Vagina (tissue), 2 donors: ENCODE data around the gene MARCHF11. TPM values are rescaled to one million over a fixed set of nuclear protein-coding genes. Genes with fewer than 3 reads are reported as not detected.

ENCODE experiments used
- DNase-seq, 2 donors: peaks; one replicate each; pipeline ENCODE4 v3.0.0-alpha.2; 2017; ENCODE audit errors: extremely low spot score in 2 of 2
- H3K27ac ChIP-seq: fragments of 200-600 bp; sonication (generic); one replicate; pipeline ENCODE4 v1.5.1; 2019
- H3K27me3 ChIP-seq: fragments of 200-600 bp; sonication (generic); one replicate; pipeline ENCODE4 v1.5.1; 2019
- H3K36me3 ChIP-seq, 2 donors: fragments of 200-600 bp; sonication (generic); one replicate each; pipeline ENCODE4 v1.5.1; 2017 to 2019
- H3K4me1 ChIP-seq: fragments of 200-600 bp; sonication (generic); one replicate; pipeline ENCODE4 v1.5.1; 2019
- H3K4me3 ChIP-seq, 2 donors: fragments of 200-600 bp; sonication (generic); 1 replicate in 1 of 2; 2 replicates in 1 of 2; pipeline ENCODE4 v1.5.1; 2016 to 2019
- H3K9me3 ChIP-seq: fragments of 200-600 bp; sonication (generic); one replicate; pipeline ENCODE4 v1.5.1; 2019
- POLR2A ChIP-seq, 2 donors: fragments of 450-650 bp; IDR thresholded peaks; one replicate each; pipeline ENCODE4 v1.6.1; 2017; ENCODE audit warnings: antibody characterized with exemption in 2 of 2, mild to moderate bottlenecking in 2 of 2, moderate library complexity in 2 of 2
- POLR2AphosphoS5 ChIP-seq, 2 donors: sonication (generic); formaldehyde crosslinking; IDR thresholded peaks; one replicate each; pipeline ENCODE4 v1.9.0; 2017; ENCODE audit warnings: antibody characterized with exemption in 2 of 2, mild to moderate bottlenecking in 2 of 2, low read depth in 1 of 2; ENCODE audit not compliant: insufficient read depth in 1 of 2
- intact Hi-C: fragments of 100-400 bp; cut with DNase I; formaldehyde crosslinking; loops from one replicate; pipeline ENCODE4 v1.15.1; 2023
- total RNA-seq: library from RNA; depleted of rRNA; stranded (reverse); fragments of >200 nt; gene quantifications from one replicate; pipeline ENCODE4 v1.2.3, GENCODE V29; 2016
- TF ChIP-seq, protein P1 (sequence below), 3 experiments: fragments of 450-650 bp in 2 of 3; fragments of 200-600 bp in 1 of 3; sonication (generic) in 1 of 3; IDR thresholded peaks; one replicate each; pipeline ENCODE4 v1.5.1; 2017 to 2019; ENCODE audit warnings: antibody characterized with exemption in 3 of 3, mild to moderate bottlenecking in 2 of 3, moderate library complexity in 2 of 3

The MARCHF11 gene
- total RNA-seq, 1 donor from 2014 or later = not detected

DNA sequence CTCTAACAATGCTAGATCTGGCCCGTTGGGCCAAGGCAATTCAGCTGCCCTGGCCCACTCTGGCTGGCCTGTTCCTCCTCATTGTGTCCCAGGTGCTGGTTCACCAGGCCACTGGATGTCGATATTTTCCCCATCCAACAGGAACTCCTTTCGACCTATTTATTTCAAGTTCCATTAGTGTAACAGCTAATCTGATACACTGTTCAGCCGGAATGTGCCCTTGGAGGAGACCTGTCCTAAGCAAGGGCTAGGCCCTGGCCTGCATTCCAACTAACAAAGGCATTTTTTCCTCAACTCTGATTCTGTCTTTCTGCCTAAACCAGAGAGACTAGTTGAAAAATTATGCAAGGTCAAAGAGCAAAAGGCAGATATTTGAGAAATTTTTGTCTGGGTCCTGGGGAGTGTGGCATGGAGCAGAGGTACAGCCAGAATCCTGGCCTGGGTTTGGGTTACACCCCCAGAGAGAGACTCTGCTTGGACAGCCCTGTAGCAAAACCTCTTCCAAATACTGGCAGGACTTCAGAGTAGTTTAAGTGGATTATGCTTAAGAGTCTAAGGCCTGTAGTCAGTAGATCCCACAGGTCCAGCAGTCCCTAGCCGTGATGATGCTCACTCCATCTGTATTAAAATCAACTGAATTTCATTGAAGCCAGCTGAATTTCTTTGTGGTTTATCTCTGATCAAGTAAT lies 36.1 kb downstream of the MARCHF11 start:
- TF ChIP-seq, protein P1, sequence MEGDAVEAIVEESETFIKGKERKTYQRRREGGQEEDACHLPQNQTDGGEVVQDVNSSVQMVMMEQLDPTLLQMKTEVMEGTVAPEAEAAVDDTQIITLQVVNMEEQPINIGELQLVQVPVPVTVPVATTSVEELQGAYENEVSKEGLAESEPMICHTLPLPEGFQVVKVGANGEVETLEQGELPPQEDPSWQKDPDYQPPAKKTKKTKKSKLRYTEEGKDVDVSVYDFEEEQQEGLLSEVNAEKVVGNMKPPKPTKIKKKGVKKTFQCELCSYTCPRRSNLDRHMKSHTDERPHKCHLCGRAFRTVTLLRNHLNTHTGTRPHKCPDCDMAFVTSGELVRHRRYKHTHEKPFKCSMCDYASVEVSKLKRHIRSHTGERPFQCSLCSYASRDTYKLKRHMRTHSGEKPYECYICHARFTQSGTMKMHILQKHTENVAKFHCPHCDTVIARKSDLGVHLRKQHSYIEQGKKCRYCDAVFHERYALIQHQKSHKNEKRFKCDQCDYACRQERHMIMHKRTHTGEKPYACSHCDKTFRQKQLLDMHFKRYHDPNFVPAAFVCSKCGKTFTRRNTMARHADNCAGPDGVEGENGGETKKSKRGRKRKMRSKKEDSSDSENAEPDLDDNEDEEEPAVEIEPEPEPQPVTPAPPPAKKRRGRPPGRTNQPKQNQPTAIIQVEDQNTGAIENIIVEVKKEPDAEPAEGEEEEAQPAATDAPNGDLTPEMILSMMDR (IDR thresholded peaks at IDR 0.05) = no peak
- TF ChIP-seq POLR2A (IDR thresholded peaks at IDR 0.05) = no peak
- no peak for TF ChIP-seq POLR2AphosphoS5 (IDR thresholded peaks at IDR 0.05; ENCODE audit: insufficient read depth in 1 of 2, low read depth in 1 of 2)
- Histone ChIP-seq H3K27ac (no peak overlapping the region), H3K27me3 (no peaks in the 10 kb centered on the region), H3K9me3 (no peaks in the 10 kb centered on the region), H3K4me3 (no peak overlapping the region), H3K36me3 (no peaks in the 10 kb centered on the region), H3K4me1 (no peaks in the 10 kb centered on the region)
- intact Hi-C loops = no loop called here
- DNase-seq = no peak

DNA sequence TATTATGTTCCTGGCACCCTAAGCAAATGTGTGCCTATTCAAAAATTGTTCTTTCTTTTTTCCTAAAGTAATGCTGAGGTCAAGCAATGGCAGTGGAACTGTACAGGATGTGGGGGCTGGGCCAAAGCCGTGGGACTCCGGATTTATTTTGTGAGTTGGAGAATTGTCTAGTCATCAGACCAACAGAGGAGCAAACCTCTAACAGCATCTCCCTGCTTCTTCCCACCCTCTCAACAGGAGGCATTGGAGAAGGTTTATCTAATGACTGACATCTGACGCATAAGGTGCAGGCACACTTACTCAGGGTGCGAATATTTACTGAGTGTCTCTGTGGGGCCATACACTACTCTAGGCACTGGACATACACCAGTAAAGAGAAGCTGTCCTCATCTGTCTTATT lies 38.6 kb downstream of the MARCHF11 start:
- no peak for DNase-seq
- Histone ChIP-seq H3K27me3 (no peaks in the 10 kb centered on the region), H3K4me3 (no peak overlapping the region), H3K9me3 (no peaks in the 10 kb centered on the region), H3K27ac (no peak overlapping the region), H3K36me3 (no peaks in the 10 kb centered on the region), H3K4me1 (no peaks in the 10 kb centered on the region)
- TF ChIP-seq POLR2A (IDR thresholded peaks at IDR 0.05) (no peak), POLR2AphosphoS5 (IDR thresholded peaks at IDR 0.05; ENCODE audit: insufficient read depth in 1 of 2, low read depth in 1 of 2) (no peak)
- TF ChIP-seq, protein P1 (IDR thresholded peaks at IDR 0.05) = no peak
- intact Hi-C loops = no loop called here

DNA sequence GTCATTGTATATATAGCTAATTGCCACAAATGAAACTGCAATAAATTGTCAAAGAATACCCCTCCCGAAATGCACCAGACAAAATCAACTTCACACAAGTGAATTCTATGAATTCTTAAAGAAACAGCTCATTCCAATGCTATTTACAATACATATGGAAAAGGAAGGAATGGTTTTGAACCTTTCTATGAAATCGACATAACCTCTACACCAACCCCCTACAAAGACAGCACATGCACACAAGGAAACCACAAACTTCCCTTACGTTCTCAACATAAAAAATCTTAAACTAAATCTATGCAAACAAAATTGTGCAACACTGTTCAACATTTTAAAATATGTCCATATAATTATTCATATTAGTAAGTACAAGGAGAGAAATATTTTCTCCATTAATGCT lies 39.2 kb downstream of the MARCHF11 start:
- TF ChIP-seq, protein P1 (IDR thresholded peaks at IDR 0.05) = no peak
- TF ChIP-seq POLR2A (IDR thresholded peaks at IDR 0.05) (no peak), POLR2AphosphoS5 (IDR thresholded peaks at IDR 0.05; ENCODE audit: insufficient read depth in 1 of 2, low read depth in 1 of 2) (no peak)
- Histone ChIP-seq H3K27ac (no peak overlapping the region), H3K27me3 (no peaks in the 10 kb centered on the region), H3K36me3 (no peaks in the 10 kb centered on the region), H3K4me3 (no peak overlapping the region), H3K9me3 (no peaks in the 10 kb centered on the region), H3K4me1 (no peaks in the 10 kb centered on the region)
- DNase-seq = no peak
- intact Hi-C loops = no loop called here

DNA sequence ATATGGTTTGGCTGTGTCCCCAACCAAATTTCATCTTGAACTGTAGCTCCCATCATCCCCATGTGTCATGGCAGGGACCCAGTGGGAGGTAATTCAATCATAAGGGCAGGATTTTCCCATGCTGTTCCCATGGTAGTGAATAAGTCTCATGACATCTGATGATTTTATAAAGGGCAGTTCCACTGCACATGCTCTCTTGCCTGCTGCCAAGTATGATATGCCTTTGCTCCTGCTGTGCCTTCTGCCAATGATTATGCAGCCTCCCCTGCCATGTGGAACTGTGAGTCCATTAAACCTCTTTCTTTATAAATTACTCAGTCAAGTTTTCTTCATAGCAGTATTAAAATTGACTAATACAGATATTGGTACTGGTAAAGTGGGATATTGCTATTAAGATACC lies 42.4 kb downstream of the MARCHF11 start:
- no peak for DNase-seq
- Histone ChIP-seq H3K4me3 (no peak overlapping the region), H3K27ac (no peak overlapping the region), H3K36me3 (no peaks in the 10 kb centered on the region), H3K4me1 (no peaks in the 10 kb centered on the region), H3K27me3 (no peaks in the 10 kb centered on the region), H3K9me3 (no peaks in the 10 kb centered on the region)
- intact Hi-C loops = no loop called here
- no peak for TF ChIP-seq POLR2A (IDR thresholded peaks at IDR 0.05)
- no peak for TF ChIP-seq POLR2AphosphoS5 (IDR thresholded peaks at IDR 0.05; ENCODE audit: insufficient read depth in 1 of 2, low read depth in 1 of 2)
- TF ChIP-seq, protein P1 (IDR thresholded peaks at IDR 0.05) = no peak

DNA sequence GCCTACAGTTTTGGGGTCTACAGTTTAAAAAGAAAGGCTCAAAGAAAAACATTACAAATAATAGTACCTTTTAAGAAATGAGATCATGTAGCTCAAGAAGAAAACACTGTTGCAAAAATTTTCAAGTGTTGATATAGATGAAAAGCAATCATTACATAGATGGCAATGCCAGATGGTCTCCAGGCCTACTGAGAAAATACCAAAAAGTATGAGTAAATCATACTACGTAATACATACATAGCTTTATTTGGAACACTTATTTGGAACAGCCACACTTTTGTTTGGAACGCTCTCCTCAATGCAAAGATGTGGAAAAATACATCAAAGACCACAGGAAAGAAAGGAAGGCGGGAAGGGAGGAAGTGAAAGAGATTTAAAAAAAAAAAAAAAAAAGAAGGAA lies 44.1 kb downstream of the MARCHF11 start:
- no peaks in the 10 kb centered on the region for H3K4me1 ChIP-seq
- H3K36me3 ChIP-seq = no peaks in the 10 kb centered on the region
- DNase-seq = no peak
- intact Hi-C loops = no loop called here
- TF ChIP-seq POLR2A (IDR thresholded peaks at IDR 0.05) (no peak), POLR2AphosphoS5 (IDR thresholded peaks at IDR 0.05; ENCODE audit: insufficient read depth in 1 of 2, low read depth in 1 of 2) (no peak)
- TF ChIP-seq, protein P1 (IDR thresholded peaks at IDR 0.05) = no peak
- no peak overlapping the region for H3K27ac ChIP-seq
- H3K9me3 ChIP-seq = no peaks in the 10 kb centered on the region
- H3K27me3 ChIP-seq = no peaks in the 10 kb centered on the region
- no peak overlapping the region for H3K4me3 ChIP-seq
